ENCODE results near the gene EFNA4.

The EFNA4 gene

DNA sequence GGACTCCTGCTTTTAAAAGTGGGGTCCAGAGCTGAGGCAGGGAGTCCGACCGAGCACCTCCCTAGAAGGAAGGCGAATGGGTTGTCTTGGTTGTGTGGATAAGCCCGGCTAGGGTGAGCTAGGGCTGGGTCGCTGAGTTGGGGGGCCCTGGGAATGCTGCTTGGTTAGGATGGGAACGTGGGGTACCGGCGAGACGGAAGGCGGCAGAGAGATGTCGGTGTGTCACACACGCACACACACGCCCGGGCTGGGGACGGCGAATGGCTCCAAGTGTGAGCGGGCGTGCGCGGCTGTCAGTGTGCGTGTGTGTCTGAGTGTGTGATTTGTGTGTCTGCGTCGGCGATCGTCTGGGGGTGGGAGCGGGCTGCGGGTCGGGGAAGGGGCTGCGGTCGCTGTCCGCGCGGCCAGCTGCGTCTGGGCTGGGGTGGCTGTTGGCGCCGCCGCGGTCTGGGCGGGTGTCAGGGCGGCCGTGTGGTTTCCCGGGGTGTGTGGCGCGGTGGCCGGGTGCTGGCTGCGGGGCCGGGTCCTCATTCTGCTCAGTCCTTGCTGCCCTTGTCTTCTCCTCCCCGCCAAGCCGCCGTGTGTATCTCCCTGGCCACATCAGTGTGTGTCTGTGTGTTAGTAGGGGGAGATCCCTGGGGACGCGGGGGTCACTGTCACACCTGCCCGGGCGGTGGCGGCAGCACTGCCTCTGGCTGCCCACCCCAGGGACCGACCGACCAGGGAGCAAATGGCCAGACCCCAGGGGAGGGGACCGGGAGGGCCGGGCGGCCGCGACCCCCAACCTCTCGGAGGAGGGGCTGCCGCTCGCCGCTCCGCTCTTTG, 16.2 kb downstream of the EFNA4 start:
- Histone ChIP-seq H3K4me1 (ENCODE audit: control insufficient read depth, insufficient read depth, low read depth, low read length) (peaks cover 51% of the 10 kb centered on the region), H3K4me3 (ENCODE audit: insufficient read depth in 1 of 2, low read depth in 1 of 2, low read length in 2 of 2) (peak overlapping the region; percentile 11 to 63), H2AK5ac (ENCODE audit: low read length, severe bottlenecking) (no peak overlapping the region), H2BK5ac (ENCODE audit: low read depth, low read length, poor library complexity, severe bottlenecking) (peak overlapping the region; percentile 26), H3K4ac (ENCODE audit: low read depth in 1 of 2, low read length in 2 of 2) (no peak overlapping the region), H3K36me3 (ENCODE audit: control insufficient read depth in 1 of 2, insufficient read depth in 2 of 2, low read depth in 1 of 2, low read length in 2 of 2) (no peaks in the 10 kb centered on the region), H3K23ac (ENCODE audit: low read length in 2 of 2) (peak overlapping the region in 1 of 2 experiments; percentile 90), H3K79me1 (replicated peaks; ENCODE audit: low read length, poor library complexity, severe bottlenecking) (no peaks in the 10 kb centered on the region), H2BK12ac (ENCODE audit: low read length in 2 of 2) (peak overlapping the region in 1 of 2 experiments; percentile 29), H2AFZ (ENCODE audit: low read depth, low read length) (no peak overlapping the region), H4K8ac (ENCODE audit: low read length) (no peak overlapping the region), H3K9me3 (ENCODE audit: control insufficient read depth, low read length) (no peaks in the 10 kb centered on the region), H3K18ac (ENCODE audit: low read depth in 1 of 2, low read length in 2 of 2) (peak overlapping the region in 1 of 2 experiments; percentile 53), H4K91ac (ENCODE audit: low read length) (peak overlapping the region; percentile 18), H2BK15ac (ENCODE audit: low read depth, poor library complexity, severe bottlenecking) (peak overlapping the region; percentile 31), H3K27me3 (ENCODE audit: control insufficient read depth in 1 of 2, insufficient read depth in 1 of 2, low read length in 2 of 2) (peaks cover 66 to 73% of the 10 kb centered on the region in 2 experiments), H3K4me2 (ENCODE audit: low read length, poor library complexity, severe bottlenecking) (peak overlapping the region; percentile 60), H2BK120ac (ENCODE audit: low read depth, low read length) (no peak overlapping the region), H3K14ac (ENCODE audit: low read length in 2 of 2) (no peak overlapping the region), H3K27ac (ENCODE audit: low read length, poor library complexity, severe bottlenecking) (no peak overlapping the region), H3K9ac (ENCODE audit: low read length) (no peak overlapping the region)
- WGBS: 2% methylated on average over 42 of the region's 67 CpGs
- peak; percentile 27 for DNase-seq

DNA sequence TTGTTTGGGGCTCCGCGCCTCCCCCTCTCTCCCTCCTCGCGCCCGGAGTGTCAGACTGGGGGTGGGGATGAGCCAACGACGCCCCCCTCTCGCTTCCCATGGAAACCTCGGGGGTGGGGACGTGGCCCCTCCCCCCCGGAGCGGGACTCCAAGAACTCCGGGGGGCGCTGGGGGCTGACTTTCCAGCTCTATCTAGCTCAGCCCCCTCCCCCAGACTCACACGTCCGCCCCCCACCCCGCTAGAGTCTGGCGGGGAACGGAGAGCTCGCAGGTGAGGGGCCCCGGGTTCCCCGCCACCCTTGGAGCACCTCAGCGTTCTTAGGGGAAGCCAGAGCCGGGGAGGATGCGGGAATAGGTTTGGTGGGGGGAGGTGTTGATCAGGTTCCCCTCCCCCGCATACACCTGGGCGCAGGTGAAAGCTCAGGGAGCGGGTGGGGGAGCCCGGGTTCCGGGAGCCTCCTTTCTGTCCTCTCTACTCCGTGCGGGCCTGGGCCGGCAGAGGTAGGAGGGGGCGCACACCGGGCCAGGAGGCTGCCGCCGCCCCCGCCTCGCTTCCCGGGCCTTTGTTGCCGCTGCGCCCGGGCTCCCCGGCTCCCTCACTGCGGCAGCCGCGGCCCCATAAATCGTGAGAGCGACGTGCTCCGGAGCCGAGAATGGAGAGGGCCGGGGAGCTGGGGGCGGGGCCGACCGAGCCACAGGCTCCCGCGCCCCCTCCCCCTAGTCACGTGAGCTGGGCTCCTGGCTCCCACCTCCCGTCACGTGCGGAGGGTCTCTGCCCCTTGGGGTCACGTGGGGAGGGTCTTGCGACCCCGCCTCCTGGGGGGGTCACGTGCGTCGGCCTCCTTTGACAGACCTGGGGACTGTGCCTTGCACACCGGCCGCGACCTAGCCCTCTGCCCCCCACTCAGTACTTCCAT, 17.0 kb downstream of the EFNA4 start:
- no peak overlapping the region for H2AK5ac ChIP-seq (ENCODE audit: low read length, severe bottlenecking)
- no peak overlapping the region for H3K18ac ChIP-seq (ENCODE audit: low read depth in 1 of 2, low read length in 2 of 2)
- H3K4me2 ChIP-seq (ENCODE audit: low read length, poor library complexity, severe bottlenecking): peak overlapping the region; percentile 12
- no peak overlapping the region for H3K14ac ChIP-seq (ENCODE audit: low read length in 2 of 2)
- no peak overlapping the region for H2AFZ ChIP-seq (ENCODE audit: low read depth, low read length)
- H3K9ac ChIP-seq (ENCODE audit: low read length): no peak overlapping the region
- peaks cover 57 to 65% of the 10 kb centered on the region in 2 experiments for H3K27me3 ChIP-seq (ENCODE audit: control insufficient read depth in 1 of 2, insufficient read depth in 1 of 2, low read length in 2 of 2)
- H3K23ac ChIP-seq (ENCODE audit: low read length in 2 of 2): peak overlapping the region in 1 of 2 experiments; percentile 85
- H2BK120ac ChIP-seq (ENCODE audit: low read depth, low read length): no peak overlapping the region
- H4K91ac ChIP-seq (ENCODE audit: low read length): no peak overlapping the region
- peak overlapping the region in 1 of 2 experiments; percentile 40 for H3K4ac ChIP-seq (ENCODE audit: low read depth in 1 of 2, low read length in 2 of 2)
- H3K4me3 ChIP-seq (ENCODE audit: insufficient read depth in 1 of 2, low read depth in 1 of 2, low read length in 2 of 2): no peak overlapping the region
- H2BK12ac ChIP-seq (ENCODE audit: low read length in 2 of 2): no peak overlapping the region
- H3K9me3 ChIP-seq (ENCODE audit: control insufficient read depth, low read length): no peaks in the 10 kb centered on the region
- peaks cover 53% of the 10 kb centered on the region for H3K4me1 ChIP-seq (ENCODE audit: control insufficient read depth, insufficient read depth, low read depth, low read length)
- WGBS: 1% methylated on average over 54 of the region's 71 CpGs
- no peak overlapping the region for H4K8ac ChIP-seq (ENCODE audit: low read length)
- H3K27ac ChIP-seq (ENCODE audit: low read length, poor library complexity, severe bottlenecking): no peak overlapping the region
- H3K36me3 ChIP-seq (ENCODE audit: control insufficient read depth in 1 of 2, insufficient read depth in 2 of 2, low read depth in 1 of 2, low read length in 2 of 2): no peaks in the 10 kb centered on the region
- no peaks in the 10 kb centered on the region for H3K79me1 ChIP-seq (replicated peaks; ENCODE audit: low read length, poor library complexity, severe bottlenecking)
- peak overlapping the region; percentile 12 for H2BK15ac ChIP-seq (ENCODE audit: low read depth, poor library complexity, severe bottlenecking)
- H2BK5ac ChIP-seq (ENCODE audit: low read depth, low read length, poor library complexity, severe bottlenecking): no peak overlapping the region
- DNase-seq: peak; percentile 35

DNA sequence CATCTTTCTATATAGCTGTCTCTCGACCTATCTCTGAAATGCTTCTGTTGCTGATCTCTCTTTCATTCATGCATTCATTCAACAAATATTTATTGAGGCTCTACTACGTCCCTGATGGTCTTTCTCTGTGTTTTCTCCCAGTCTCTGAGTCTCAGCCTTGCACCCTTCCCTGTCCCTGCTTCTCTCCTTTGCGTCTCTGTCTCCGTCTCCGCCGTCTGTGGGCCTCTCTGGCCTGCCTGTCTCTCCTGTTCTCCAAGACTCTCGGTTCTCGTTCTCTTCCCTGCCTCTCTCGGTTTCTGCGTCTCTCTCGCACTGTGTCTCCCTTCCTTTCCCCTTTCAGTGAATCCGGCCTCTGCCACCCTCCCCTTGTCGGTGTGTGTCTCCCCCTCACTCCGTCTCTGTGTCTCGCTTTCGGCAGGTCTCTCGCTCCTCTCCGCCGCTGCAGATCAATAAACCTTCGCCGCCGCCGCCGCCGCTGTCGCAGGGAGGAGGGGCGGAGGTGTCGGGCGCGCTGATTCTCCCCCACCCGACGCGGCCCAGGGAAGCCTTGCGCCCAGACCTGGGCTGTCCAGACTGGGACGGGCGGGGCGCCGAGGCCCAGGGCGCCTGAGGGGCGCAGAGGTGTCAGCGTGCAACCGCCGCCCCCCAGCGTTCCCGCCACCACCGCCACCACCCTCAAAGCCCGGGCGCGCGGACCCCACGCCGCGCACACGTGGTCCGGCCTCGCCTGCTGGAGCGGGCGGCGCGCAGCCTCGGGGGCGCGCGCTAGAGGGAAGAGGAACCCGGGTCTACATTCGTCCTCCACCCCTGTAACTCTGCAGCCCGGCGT, 18.1 kb downstream of the EFNA4 start:
- no peak overlapping the region for H2BK120ac ChIP-seq (ENCODE audit: low read depth, low read length)
- DNase-seq: no peak
- H3K18ac ChIP-seq (ENCODE audit: low read depth in 1 of 2, low read length in 2 of 2): peak overlapping the region in 1 of 2 experiments; percentile 76
- no peaks in the 10 kb centered on the region for H3K79me1 ChIP-seq (replicated peaks; ENCODE audit: low read length, poor library complexity, severe bottlenecking)
- peak overlapping the region; percentile 41 for H3K4me2 ChIP-seq (ENCODE audit: low read length, poor library complexity, severe bottlenecking)
- peaks cover 57 to 65% of the 10 kb centered on the region in 2 experiments for H3K27me3 ChIP-seq (ENCODE audit: control insufficient read depth in 1 of 2, insufficient read depth in 1 of 2, low read length in 2 of 2)
- no peak overlapping the region for H3K9ac ChIP-seq (ENCODE audit: low read length)
- no peak overlapping the region for H3K4ac ChIP-seq (ENCODE audit: low read depth in 1 of 2, low read length in 2 of 2)
- H2BK15ac ChIP-seq (ENCODE audit: low read depth, poor library complexity, severe bottlenecking): no peak overlapping the region
- H4K91ac ChIP-seq (ENCODE audit: low read length): no peak overlapping the region
- H2AK5ac ChIP-seq (ENCODE audit: low read length, severe bottlenecking): no peak overlapping the region
- H3K4me3 ChIP-seq (ENCODE audit: insufficient read depth in 1 of 2, low read depth in 1 of 2, low read length in 2 of 2): peak overlapping the region; percentile 32 to 61
- no peak overlapping the region for H3K27ac ChIP-seq (ENCODE audit: low read length, poor library complexity, severe bottlenecking)
- no peaks in the 10 kb centered on the region for H3K9me3 ChIP-seq (ENCODE audit: control insufficient read depth, low read length)
- peak overlapping the region in 1 of 2 experiments; percentile 4 for H3K14ac ChIP-seq (ENCODE audit: low read length in 2 of 2)
- no peak overlapping the region for H4K8ac ChIP-seq (ENCODE audit: low read length)
- no peak overlapping the region for H2BK12ac ChIP-seq (ENCODE audit: low read length in 2 of 2)
- peak overlapping the region in 1 of 2 experiments; percentile 91 for H3K23ac ChIP-seq (ENCODE audit: low read length in 2 of 2)
- H3K36me3 ChIP-seq (ENCODE audit: control insufficient read depth in 1 of 2, insufficient read depth in 2 of 2, low read depth in 1 of 2, low read length in 2 of 2): peaks cover 0 to 4% of the 10 kb centered on the region in 2 experiments
- WGBS: 2% methylated on average over 28 of the region's 68 CpGs
- peaks cover 64% of the 10 kb centered on the region for H3K4me1 ChIP-seq (ENCODE audit: control insufficient read depth, insufficient read depth, low read depth, low read length)
- no peak overlapping the region for H2BK5ac ChIP-seq (ENCODE audit: low read depth, low read length, poor library complexity, severe bottlenecking)
- no peak overlapping the region for H2AFZ ChIP-seq (ENCODE audit: low read depth, low read length)

All from mesenchymal stem cell (in vitro differentiated cells and primary cell).